Keratinocyte (primary cell): ENCODE results near the gene RNU5D-1. TPM values are rescaled to one million over a fixed set of nuclear protein-coding genes. Genes with fewer than 3 reads are reported as not detected.

Experiments used
- DNase-seq: peaks from one replicate; pipeline ENCODE4 v3.0.0-alpha.2; 2011; ENCODE audit warnings: low read depth, missing footprints, low spot score
- FAIRE-seq: peaks from 2 replicates; lab custom pipeline; 2011; peaks lifted over from hg19 to GRCh38; lab: Jason Lieb, UNC
- H2AFZ ChIP-seq: 2 replicates; pipeline ENCODE4 v1.6.0; 2012; ENCODE audit warnings: low read length, control low read depth, inconsistent platforms; ENCODE audit not compliant: control insufficient read depth
- H3K27ac ChIP-seq: 2 replicates; pipeline ENCODE4 v1.5.1; 2011; ENCODE audit warnings: low read length; ENCODE audit not compliant: control insufficient read depth, insufficient read depth
- H3K27me3 ChIP-seq: 3 replicates; pipeline ENCODE4 v1.6.0; 2011; ENCODE audit warnings: low read length; ENCODE audit not compliant: control insufficient read depth, insufficient read depth; ENCODE audit errors: extremely low read depth
- H3K36me3 ChIP-seq, 2 experiments: 2 replicates in 1 of 2; 3 replicates in 1 of 2; pipeline ENCODE4 v1.5.1; 2011; ENCODE audit warnings: low read length in 2 of 2, mild to moderate bottlenecking in 1 of 2; ENCODE audit not compliant: control insufficient read depth in 2 of 2, insufficient read depth in 2 of 2; ENCODE audit errors: extremely low read depth in 1 of 2
- H3K4me1 ChIP-seq: 3 replicates; pipeline ENCODE4 v1.5.1; 2011; ENCODE audit warnings: low read length; ENCODE audit not compliant: control insufficient read depth, insufficient read depth; ENCODE audit errors: extremely low read depth
- H3K4me2 ChIP-seq: 3 replicates; pipeline ENCODE4 v1.6.0; 2011; ENCODE audit warnings: low read depth, low read length; ENCODE audit not compliant: control insufficient read depth, insufficient read depth; ENCODE audit errors: extremely low read depth
- H3K4me3 ChIP-seq, 3 experiments: fragments of 200-600 bp in 1 of 3; sonication (generic) in 1 of 3; 2 replicates in 2 of 3; 3 replicates in 1 of 3; pipeline ENCODE4 v1.5.1; 2011 to 2016; ENCODE audit warnings: low read length in 3 of 3, mild to moderate bottlenecking in 3 of 3, control low read depth in 2 of 3, inconsistent platforms in 1 of 3, low read depth in 1 of 3, mixed read lengths in 1 of 3, mixed run types in 1 of 3, moderate library complexity in 1 of 3; ENCODE audit not compliant: control insufficient read depth in 2 of 3, insufficient read depth in 2 of 3; ENCODE audit errors: extremely low read depth in 1 of 3
- H3K79me2 ChIP-seq: 2 replicates; pipeline ENCODE4 v1.6.0; 2012; ENCODE audit warnings: low read length; ENCODE audit not compliant: control insufficient read depth, insufficient read depth
- H3K9ac ChIP-seq: 3 replicates; pipeline ENCODE4 v1.6.0; 2011; ENCODE audit warnings: low read length; ENCODE audit not compliant: control insufficient read depth, insufficient read depth; ENCODE audit errors: extremely low read depth
- H3K9me1 ChIP-seq: 3 replicates; pipeline ENCODE4 v1.6.0; 2011; ENCODE audit warnings: low read length; ENCODE audit not compliant: control insufficient read depth, insufficient read depth; ENCODE audit errors: extremely low read depth
- H3K9me3 ChIP-seq: 2 replicates; pipeline ENCODE4 v1.5.1; 2012; ENCODE audit warnings: low read depth, low read length; ENCODE audit not compliant: control insufficient read depth
- H4K20me1 ChIP-seq: 3 replicates; pipeline ENCODE4 v1.6.0; 2011; ENCODE audit warnings: low read length; ENCODE audit not compliant: control insufficient read depth, insufficient read depth; ENCODE audit errors: extremely low read depth
- EZH2 ChIP-seq: IDR thresholded peaks from one replicate; pipeline ENCODE4 v1.6.1; 2012; ENCODE audit warnings: inconsistent platforms, mild to moderate bottlenecking, low read length, moderate library complexity
- dilution Hi-C: fragments of 300-500 bp; cut with MboI; formaldehyde crosslinking; loops from one replicate; pipeline ENCODE4 v1.7.0; 2020; ENCODE audit warnings: low sequenced_read_pairs; ENCODE audit not compliant: extremely low pct_ligation_motif_present
- polyA plus RNA-seq, 5 experiments: library from polyadenylated mRNA; depleted of rRNA in 3 of 5; stranded (reverse) in 3 of 5; stranded (forward) in 1 of 5; unstranded in 1 of 5; fragments of >200 nt; gene quantifications; 1 replicate in 1 of 5; 2 replicates in 3 of 5; 3 replicates in 1 of 5; pipeline versions ENCODE4 v1.2.1 to v1.2.3, GENCODE V29; 2011 to 2012; ENCODE audit warnings: missing spikeins in 2 of 5, low read depth in 1 of 5, low replicate concordance in 1 of 5
- TF ChIP-seq, protein P1 (sequence below), 3 experiments: IDR thresholded peaks in 1 of 3; conservative IDR thresholded peaks in 1 of 3; optimal IDR thresholded peaks in 1 of 3; 2 replicates in 2 of 3; 3 replicates in 1 of 3; pipeline versions ENCODE3 to v1.5.1; 2011; ENCODE audit warnings: low read length in 3 of 3, mild to moderate bottlenecking in 3 of 3, moderate library complexity in 2 of 3, control low read depth in 1 of 3, inconsistent platforms in 1 of 3; ENCODE audit not compliant: insufficient read depth in 2 of 3; ENCODE audit errors: extremely low read depth in 1 of 3

RNU5D-1 gene
- polyA plus RNA-seq, 1 donor (not counting 4 experiments of a cell fraction or from before 2014, with no cell fraction given): not detected

DNA sequence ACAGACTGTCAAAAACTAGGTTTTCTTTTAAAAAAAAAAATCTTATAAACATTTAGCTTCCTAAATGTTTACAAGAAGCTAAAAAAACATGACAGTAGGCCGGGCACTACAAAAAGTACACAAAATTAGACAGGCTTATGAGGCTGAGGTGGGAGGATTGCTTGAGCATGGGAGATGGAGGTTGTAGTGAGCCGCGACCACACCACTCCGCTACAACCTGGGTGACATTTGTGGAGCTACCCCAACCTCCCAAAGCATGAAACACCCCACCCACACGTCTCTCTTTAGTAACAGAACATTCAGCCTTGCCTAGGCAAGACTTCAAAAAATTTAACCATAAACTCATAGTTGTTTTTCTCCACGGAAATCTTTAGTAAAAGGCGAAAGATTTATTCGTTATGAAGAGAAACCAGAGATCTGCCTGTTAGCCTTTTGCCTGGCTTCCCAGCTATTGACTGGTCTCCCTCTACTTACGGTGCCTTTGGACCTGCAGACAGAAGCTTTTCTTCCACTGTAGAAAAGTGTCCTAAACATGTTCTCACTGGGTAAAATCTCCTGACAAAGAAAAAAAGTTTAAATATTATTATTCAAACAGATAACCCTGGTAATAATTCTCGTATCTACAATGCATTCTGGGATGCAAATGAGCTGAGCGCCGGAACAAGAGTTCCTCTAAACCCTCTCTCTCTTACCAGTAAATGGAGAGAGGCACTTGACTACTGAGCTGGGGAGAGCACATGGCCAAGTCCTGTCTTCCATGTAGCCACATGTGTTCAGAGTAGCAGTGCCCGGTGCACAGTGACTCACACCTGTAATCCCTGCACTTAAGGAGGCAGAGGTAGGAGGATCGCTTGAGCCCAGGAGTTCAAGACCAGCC, 9.2 kb downstream of the RNU5D-1 start:
- H3K27me3 ChIP-seq: no peaks in the 10 kb centered on the region
- H2AFZ ChIP-seq: no peak overlapping the region
- no peaks in the 10 kb centered on the region for H3K9me3 ChIP-seq
- H3K4me1 ChIP-seq: no peaks in the 10 kb centered on the region
- no peak overlapping the region for H3K4me3 ChIP-seq
- H3K9ac ChIP-seq: peak overlapping the region; percentile 56
- H3K27ac ChIP-seq: peak overlapping the region; percentile 83
- no peak for TF ChIP-seq EZH2
- TF ChIP-seq, protein P1, sequence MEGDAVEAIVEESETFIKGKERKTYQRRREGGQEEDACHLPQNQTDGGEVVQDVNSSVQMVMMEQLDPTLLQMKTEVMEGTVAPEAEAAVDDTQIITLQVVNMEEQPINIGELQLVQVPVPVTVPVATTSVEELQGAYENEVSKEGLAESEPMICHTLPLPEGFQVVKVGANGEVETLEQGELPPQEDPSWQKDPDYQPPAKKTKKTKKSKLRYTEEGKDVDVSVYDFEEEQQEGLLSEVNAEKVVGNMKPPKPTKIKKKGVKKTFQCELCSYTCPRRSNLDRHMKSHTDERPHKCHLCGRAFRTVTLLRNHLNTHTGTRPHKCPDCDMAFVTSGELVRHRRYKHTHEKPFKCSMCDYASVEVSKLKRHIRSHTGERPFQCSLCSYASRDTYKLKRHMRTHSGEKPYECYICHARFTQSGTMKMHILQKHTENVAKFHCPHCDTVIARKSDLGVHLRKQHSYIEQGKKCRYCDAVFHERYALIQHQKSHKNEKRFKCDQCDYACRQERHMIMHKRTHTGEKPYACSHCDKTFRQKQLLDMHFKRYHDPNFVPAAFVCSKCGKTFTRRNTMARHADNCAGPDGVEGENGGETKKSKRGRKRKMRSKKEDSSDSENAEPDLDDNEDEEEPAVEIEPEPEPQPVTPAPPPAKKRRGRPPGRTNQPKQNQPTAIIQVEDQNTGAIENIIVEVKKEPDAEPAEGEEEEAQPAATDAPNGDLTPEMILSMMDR (optimal IDR thresholded peaks at IDR 0.05 in 1 of 3, IDR thresholded peaks at IDR 0.05 in 1 of 3, conservative IDR thresholded peaks at IDR 0.05 in 1 of 3; ENCODE audit: extremely low read depth in 1 of 3, insufficient read depth in 2 of 3, low read length in 3 of 3): no peak
- no peaks in the 10 kb centered on the region for H3K9me1 ChIP-seq
- no peaks in the 10 kb centered on the region for H4K20me1 ChIP-seq
- dilution Hi-C loops: no loop called here
- DNase-seq: peak; percentile 95
- peak; percentile 44 for FAIRE-seq
- H3K79me2 ChIP-seq: no peaks in the 10 kb centered on the region
- H3K36me3 ChIP-seq: no peaks in the 10 kb centered on the region
- peak overlapping the region; percentile 28 for H3K4me2 ChIP-seq

DNA sequence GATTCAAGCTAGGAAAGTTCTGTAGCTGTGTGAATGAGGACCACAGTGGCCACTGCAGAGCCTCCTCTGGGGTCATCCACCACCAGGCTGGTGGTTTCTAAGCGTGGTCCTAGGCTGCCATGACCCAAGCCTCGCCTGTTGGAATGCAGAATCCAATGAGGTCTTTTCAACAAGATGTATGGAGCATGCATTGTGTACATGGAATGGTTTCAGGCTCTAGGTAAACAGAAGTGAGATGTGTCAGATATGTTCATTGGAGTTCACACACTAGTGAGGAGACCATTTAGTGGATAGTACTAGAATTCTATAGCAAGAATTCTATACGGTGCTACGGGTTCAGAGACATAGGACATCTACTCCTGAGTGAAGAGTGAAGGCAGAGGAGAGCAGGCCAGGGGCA, 10.7 kb downstream of the RNU5D-1 start:
- no peaks in the 10 kb centered on the region for H3K79me2 ChIP-seq
- no peaks in the 10 kb centered on the region for H3K36me3 ChIP-seq
- H4K20me1 ChIP-seq: no peaks in the 10 kb centered on the region
- TF ChIP-seq EZH2: no peak
- TF ChIP-seq, protein P1 (optimal IDR thresholded peaks at IDR 0.05 in 1 of 3, IDR thresholded peaks at IDR 0.05 in 1 of 3, conservative IDR thresholded peaks at IDR 0.05 in 1 of 3; ENCODE audit: extremely low read depth in 1 of 3, insufficient read depth in 2 of 3, low read length in 3 of 3): no peak
- dilution Hi-C loops: no loop called here
- no peak overlapping the region for H3K4me2 ChIP-seq
- H3K9ac ChIP-seq: no peak overlapping the region
- H3K9me1 ChIP-seq: no peaks in the 10 kb centered on the region
- no peak overlapping the region for H2AFZ ChIP-seq
- no peaks in the 10 kb centered on the region for H3K4me1 ChIP-seq
- FAIRE-seq: no peak
- no peak overlapping the region for H3K27ac ChIP-seq
- no peaks in the 10 kb centered on the region for H3K9me3 ChIP-seq
- no peak overlapping the region for H3K4me3 ChIP-seq
- no peaks in the 10 kb centered on the region for H3K27me3 ChIP-seq
- DNase-seq: no peak
